GM23248 (cell line): ENCODE results near the gene BRD7.

ENCODE experiments used
- EZH2 ChIP-seq: fragments of 200-600 bp; sonication (generic); IDR thresholded peaks from 2 replicates; pipeline ENCODE4 v1.6.1; 2018; ENCODE audit warnings: antibody characterized with exemption, mild to moderate bottlenecking; ENCODE audit not compliant: insufficient read depth, poor library complexity, severe bottlenecking
- EZH2phosphoT487 ChIP-seq: fragments of 200-600 bp; sonication (generic); IDR thresholded peaks from 2 replicates; pipeline ENCODE4 v1.6.1; 2018; ENCODE audit warnings: antibody characterized with exemption, moderate library complexity, mild to moderate bottlenecking, low read depth; ENCODE audit not compliant: insufficient read depth

DNA sequence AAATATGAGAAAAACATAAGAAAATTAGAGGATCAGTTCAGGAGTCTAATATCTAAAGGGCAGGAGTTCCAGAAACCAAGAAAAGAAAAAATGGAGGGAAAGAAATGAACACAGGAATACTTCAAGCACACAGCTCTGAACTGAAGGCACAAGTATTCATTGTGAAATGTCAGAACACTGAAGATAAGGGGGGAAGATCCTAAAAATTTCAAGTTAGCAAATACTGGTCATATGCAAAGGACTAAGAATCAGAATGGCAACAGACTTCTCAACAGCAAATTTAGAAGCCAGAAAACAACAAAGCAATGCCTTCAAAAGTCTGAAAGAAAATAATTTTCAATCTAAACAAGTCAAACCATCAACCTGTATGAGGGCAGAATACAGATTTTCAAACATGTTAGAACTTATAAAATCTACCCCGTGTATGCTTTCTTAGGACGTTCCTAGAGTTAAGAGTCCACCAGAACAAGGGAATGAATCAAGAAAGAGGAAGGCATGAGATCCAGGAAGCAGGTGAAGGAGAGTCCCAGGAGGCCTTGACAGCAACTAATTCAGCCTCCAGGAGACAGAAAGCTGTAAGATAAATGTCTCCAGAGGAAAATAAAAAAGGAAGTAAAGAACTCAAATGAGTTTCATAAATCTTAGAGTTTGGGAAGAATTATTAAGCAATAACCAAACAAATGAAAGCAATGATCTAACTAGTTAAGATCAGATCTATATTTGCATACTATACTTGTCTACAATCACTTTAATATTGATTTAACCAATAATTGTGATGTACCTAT is 2.8 kb downstream of the BRD7 start:
- TF ChIP-seq EZH2 (no peak), EZH2phosphoT487 (no peak)
